ENCODE data around the gene LAMA3.

Gene LAMA3

DNA sequence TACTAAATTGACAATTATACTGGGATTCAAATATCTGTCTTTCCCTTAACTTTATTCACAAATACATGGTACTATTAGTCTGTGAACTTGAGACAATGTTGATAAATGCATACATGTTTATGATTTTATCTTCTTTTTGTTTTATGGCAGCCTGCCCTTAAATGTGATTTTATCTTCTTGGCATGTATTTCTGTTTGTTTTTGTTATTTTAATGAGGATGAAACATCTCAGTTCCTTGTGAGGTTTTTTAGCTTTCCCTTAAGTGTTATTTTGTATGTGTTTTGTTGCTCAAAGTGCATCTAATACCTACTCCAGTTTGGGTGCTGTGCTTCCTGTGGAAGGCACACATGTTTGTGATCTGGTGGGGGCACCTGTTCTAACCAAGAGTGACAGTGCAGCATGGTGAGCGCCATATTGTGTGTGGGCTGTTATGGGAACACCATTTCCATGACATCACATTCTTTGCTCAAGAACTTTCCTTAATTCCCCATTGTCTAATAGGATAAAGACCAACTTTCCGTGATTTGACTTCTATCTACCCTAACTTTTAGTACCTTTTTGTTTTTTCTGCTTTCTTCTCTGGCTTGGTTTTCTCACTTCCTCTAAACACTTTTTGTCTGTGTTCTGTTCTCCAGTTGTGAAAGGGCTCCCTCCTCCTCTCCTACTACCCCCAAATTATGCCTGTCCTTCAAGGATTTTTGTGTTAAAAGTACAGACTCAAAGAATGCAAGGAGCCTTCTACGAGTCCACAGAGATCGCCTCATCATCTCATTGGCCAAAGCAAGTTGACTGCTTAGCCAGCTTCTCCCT, 163.2 kb downstream of the LAMA3 start:
- Mint-ChIP-seq H3K9me3 (no peaks in the 10 kb centered on the region), H3K27ac (no peak overlapping the region), H3K36me3 (ENCODE audit: low read depth) (no peaks in the 10 kb centered on the region), H3K4me1 (peaks cover 20% of the 10 kb centered on the region), H3K4me3 (no peak overlapping the region), H3K27me3 (ENCODE audit: low read depth, poor library complexity) (peaks cover 9% of the 10 kb centered on the region)
- DNase-seq, result no peak
- TF ChIP-seq, protein P1, sequence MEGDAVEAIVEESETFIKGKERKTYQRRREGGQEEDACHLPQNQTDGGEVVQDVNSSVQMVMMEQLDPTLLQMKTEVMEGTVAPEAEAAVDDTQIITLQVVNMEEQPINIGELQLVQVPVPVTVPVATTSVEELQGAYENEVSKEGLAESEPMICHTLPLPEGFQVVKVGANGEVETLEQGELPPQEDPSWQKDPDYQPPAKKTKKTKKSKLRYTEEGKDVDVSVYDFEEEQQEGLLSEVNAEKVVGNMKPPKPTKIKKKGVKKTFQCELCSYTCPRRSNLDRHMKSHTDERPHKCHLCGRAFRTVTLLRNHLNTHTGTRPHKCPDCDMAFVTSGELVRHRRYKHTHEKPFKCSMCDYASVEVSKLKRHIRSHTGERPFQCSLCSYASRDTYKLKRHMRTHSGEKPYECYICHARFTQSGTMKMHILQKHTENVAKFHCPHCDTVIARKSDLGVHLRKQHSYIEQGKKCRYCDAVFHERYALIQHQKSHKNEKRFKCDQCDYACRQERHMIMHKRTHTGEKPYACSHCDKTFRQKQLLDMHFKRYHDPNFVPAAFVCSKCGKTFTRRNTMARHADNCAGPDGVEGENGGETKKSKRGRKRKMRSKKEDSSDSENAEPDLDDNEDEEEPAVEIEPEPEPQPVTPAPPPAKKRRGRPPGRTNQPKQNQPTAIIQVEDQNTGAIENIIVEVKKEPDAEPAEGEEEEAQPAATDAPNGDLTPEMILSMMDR (IDR thresholded peaks at IDR 0.05), result no peak

DNA sequence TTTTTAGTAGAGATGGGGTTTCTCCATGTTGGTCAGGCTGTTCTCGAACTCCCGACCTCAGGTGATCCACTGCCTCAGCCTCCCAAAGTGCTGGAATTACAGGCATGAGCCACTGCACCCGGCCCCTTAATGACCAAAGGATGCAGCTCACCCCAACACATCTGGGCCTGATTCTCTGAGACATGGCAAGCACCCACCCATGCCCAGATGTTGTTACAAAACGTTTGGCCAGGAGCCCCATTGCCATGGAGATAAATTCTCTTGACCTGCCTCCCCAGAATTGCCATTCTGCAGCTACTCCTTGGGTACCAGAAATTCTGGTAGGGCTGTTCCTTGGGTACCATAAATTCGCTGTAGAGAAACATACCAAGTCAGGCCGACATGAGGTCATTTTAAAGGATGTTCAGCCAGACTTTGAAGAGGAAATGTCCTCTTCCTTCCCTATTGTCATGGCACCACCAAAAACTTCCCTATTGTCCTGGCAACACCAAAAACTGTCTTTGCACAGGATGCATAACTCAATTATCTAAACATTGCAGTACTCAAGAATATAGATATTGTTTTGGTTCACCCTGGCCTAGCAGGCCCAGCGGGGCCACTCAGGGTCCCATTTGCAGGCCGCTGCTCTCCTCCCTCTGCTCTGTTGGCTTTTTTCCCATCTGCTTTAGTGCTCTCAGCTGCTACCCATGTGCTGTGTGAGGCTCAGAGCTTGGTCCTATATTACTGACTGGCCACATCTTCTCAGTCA, 164.4 kb downstream of the LAMA3 start:
- TF ChIP-seq, protein P1 (IDR thresholded peaks at IDR 0.05), result no peak
- Mint-ChIP-seq H3K27me3 (ENCODE audit: low read depth, poor library complexity) (peaks cover 13% of the 10 kb centered on the region), H3K4me3 (no peak overlapping the region), H3K36me3 (ENCODE audit: low read depth) (no peaks in the 10 kb centered on the region), H3K4me1 (peaks cover 20% of the 10 kb centered on the region), H3K27ac (no peak overlapping the region), H3K9me3 (no peaks in the 10 kb centered on the region)
- no peak for DNase-seq

DNA sequence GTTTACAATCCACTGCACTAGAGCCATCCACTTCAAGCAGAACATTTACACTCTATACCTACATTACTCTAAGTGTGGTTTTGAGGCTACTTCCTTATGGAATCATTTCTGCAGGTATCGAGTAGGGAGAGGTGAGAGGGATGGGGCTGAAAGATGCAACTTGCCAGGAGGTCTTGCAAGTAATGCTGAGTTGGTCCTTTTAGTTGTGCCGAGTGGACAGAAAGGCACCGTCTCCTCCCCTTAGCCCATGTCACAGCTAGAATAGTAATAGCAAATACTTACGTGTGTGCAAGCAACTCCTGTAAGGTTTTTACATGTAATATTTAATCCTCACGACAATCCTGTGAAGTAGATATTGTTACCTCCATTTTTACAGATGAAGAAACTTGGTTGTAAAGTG, 166.5 kb downstream of the LAMA3 start:
- Mint-ChIP-seq H3K4me3 (no peak overlapping the region), H3K27me3 (ENCODE audit: low read depth, poor library complexity) (peaks cover 13% of the 10 kb centered on the region), H3K27ac (no peak overlapping the region), H3K4me1 (peaks cover 12% of the 10 kb centered on the region), H3K36me3 (ENCODE audit: low read depth) (no peaks in the 10 kb centered on the region), H3K9me3 (no peaks in the 10 kb centered on the region)
- DNase-seq, result no peak
- TF ChIP-seq, protein P1 (IDR thresholded peaks at IDR 0.05), result no peak

DNA sequence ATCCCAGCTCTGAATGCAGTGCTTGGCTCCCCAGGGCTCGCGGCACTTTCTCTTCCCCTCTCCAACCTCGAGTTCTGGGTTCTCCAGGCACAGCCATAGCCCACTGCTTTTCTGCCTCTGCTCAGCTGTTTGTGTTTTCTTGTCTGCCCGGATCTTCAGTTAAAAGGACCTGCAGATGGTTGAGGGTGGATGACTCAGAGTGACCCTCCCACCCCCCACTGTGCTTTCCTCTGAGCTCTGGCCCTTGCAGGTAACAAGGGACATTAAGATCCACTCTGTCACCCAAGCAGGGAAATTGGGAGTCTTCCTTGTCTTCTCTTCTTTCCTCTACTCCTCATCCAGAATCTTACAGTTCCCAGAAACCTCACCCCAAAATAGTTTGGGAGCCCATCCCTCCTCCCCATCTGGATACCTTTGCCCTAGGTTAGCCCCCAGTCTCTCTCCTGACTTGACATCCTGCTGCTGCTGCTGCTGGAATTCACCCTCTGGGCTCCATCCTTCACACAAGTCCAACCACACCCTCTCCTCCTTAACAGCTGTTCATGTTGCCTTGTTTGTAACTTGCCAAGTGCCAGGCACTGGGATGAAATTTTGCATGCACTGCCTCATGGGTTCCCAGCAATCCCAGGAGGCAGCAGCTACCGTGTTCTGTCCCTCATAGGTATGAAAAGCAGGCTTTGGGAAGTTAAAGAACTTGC, 167.4 kb downstream of the LAMA3 start:
- Mint-ChIP-seq H3K4me1 (peaks cover 12% of the 10 kb centered on the region), H3K27ac (no peak overlapping the region), H3K27me3 (ENCODE audit: low read depth, poor library complexity) (peaks cover 10% of the 10 kb centered on the region), H3K36me3 (ENCODE audit: low read depth) (no peaks in the 10 kb centered on the region), H3K9me3 (no peaks in the 10 kb centered on the region), H3K4me3 (no peak overlapping the region)
- TF ChIP-seq, protein P1 (IDR thresholded peaks at IDR 0.05), result no peak
- DNase-seq, result no peak

DNA sequence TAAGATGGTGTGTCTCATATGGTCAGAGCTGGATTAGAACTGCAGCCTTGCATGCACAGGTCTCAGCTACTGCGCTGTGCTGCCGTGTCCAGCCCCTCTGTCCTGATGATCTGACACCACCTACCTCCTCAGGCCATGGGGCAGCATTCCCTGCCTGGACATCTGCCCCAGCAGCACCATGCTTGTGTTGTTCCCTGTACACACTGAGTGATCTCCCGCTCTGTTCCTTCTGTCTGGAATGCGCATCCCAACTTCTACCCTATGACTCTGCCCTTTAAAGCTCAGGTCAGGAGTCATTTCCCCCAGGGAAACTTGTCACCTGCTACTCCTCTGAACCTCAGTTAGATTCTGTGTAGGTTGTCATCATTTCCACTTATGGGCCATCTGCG, 167.9 kb downstream of the LAMA3 start:
- no peak overlapping the region for H3K27ac Mint-ChIP-seq
- H3K4me3 Mint-ChIP-seq, result no peak overlapping the region
- DNase-seq, result no peak
- no peaks in the 10 kb centered on the region for H3K9me3 Mint-ChIP-seq
- TF ChIP-seq, protein P1 (IDR thresholded peaks at IDR 0.05), result no peak
- no peaks in the 10 kb centered on the region for H3K36me3 Mint-ChIP-seq (ENCODE audit: low read depth)
- H3K4me1 Mint-ChIP-seq, result peaks cover 18% of the 10 kb centered on the region
- H3K27me3 Mint-ChIP-seq (ENCODE audit: low read depth, poor library complexity), result peaks cover 10% of the 10 kb centered on the region
